Gastroesophageal sphincter (tissue), 2 donors: ENCODE measurements around the gene LGALS1.

Experiments
- POLR2A ChIP-seq, 2 donors: fragments of 450-650 bp; IDR thresholded peaks; one replicate each; pipeline ENCODE4 v1.6.1; 2017; ENCODE audit warnings: antibody characterized with exemption in 2 of 2, mild to moderate bottlenecking in 2 of 2, moderate library complexity in 1 of 2
- POLR2AphosphoS5 ChIP-seq: sonication (generic); formaldehyde crosslinking; IDR thresholded peaks from one replicate; pipeline ENCODE4 v1.6.1; 2017; ENCODE audit warnings: antibody characterized with exemption

- no peak for TF ChIP-seq POLR2A (IDR thresholded peaks at IDR 0.05)
- no peak for TF ChIP-seq POLR2AphosphoS5
These were observed 24.8 kb upstream of the LGALS1 start for GRCh38 chr22:37650463-37651136.
